Activated effector memory CD4-positive, alpha-beta T cell treated with anti-CD3 and anti-CD28 coated beads, Interleukin-2, amount 50 U/mL, for 16 hours (primary cell): ENCODE measurements around the gene MYBBP1A.
A peak's percentile ranks its signal among the peaks of the same experiment; 100 is the strongest.

Experiments
- DNase-seq: peaks from one replicate; pipeline ENCODE4 v3.0.0-alpha.2; 2020

The MYBBP1A gene

GRCh38 chr17:4565209-4566141 is 10.3 kb upstream of the MYBBP1A start:
- DNase-seq, result peak; percentile 80

DNA sequence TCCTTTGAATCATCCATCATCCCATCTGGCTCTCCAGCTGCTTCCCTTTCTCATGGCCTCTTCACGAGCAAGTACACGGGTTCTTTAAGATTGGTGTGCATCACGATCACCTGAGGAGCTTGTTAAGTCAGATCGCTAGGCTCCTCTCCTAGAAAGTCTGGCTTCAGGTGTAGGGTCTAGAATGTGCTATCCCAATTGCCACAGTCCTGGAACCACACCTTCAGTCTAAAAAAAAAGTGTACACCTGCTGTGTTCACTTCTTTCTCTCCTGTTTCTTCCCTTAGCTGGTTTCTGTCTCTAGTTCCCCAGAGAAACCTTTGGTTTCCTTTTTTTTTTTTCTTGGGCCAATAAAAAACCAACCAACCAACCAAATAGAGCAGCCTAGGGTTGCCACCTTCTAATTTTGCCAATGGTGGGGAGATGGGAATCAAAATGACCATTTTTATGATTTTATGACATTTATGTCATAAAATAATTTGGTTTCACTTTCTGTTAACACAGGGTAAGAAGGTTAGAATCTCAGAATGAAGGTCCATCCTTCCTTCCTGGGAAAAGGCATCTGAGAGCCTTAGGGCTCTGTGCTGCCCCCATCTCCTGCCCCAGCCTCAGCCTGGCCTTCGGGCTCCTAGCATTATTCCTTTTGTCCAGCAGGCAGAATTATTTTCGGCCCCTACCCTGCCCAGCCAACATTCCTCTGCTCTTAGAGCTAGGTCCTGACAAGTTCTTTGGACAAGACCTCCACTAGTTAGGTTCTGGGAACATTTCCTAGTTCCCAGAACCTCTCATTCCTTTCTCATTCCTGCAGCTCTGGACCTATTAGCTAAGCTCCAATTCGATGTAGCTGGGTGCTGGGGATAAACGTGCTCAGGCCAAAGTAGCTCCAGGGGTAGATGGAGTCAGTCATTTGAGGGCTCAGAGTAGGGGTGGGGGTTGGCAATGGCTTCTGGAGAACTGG is 7.1 kb upstream of the MYBBP1A start:
- no peak for DNase-seq

- no peak for DNase-seq
These were observed 5.7 kb upstream of the MYBBP1A start for GRCh38 chr17:4560837-4561256.

- DNase-seq, result no peak
These were observed 5.2 kb upstream of the MYBBP1A start, which contains the start of gene GGT6 for GRCh38 chr17:4560421-4560820. GGT6 (minus strand) TSS chr17:4560577; CDS start chr17:4560521, 56 bp downstream.

- DNase-seq, result no peak
These were observed 4.8 kb upstream of the MYBBP1A start for GRCh38 chr17:4559966-4560365.

GRCh38 chr17:4559139-4559791 is 4.1 kb upstream of the MYBBP1A start:
- DNase-seq, result no peak

- no peak for DNase-seq
These were observed 3.3 kb upstream of the MYBBP1A start for GRCh38 chr17:4558347-4558971.

GRCh38 chr17:4557626-4558346 is 2.6 kb upstream of the MYBBP1A start:
- DNase-seq, result no peak

DNA sequence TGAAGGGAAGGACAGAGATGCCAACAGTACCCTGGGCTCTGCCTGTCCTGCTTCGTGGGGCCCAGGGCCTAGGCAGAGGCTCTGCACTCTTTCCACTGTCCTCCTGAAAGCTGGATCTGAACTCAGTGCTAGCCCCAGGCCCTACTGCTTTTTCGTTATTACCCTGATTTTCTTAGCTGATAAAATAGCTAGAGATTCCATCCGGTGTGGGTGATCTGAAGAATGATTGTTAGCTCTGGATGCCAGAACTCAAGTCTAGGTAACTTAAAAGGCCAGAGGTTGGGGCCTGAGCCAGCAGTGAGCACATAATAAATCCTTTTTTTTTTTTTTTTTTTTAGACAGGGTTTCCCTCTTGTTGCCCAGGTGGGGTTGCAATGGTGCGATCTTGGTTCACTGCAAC is 1.8 kb upstream of the MYBBP1A start:
- no peak for DNase-seq

- DNase-seq, result no peak
These were observed 932 bp upstream of the MYBBP1A start for GRCh38 chr17:4555873-4556759.

GRCh38 chr17:4554441-4554996 is 665 bp downstream of the MYBBP1A start:
- no peak for DNase-seq

- no peak for DNase-seq
These were observed 1.5 kb downstream of the MYBBP1A start for GRCh38 chr17:4553669-4554068.

GRCh38 chr17:4551796-4552525 is 3.2 kb downstream of the MYBBP1A start:
- DNase-seq, result no peak

GRCh38 chr17:4551141-4551540 is 4.0 kb downstream of the MYBBP1A start:
- no peak for DNase-seq

- no peak for DNase-seq
These were observed 4.6 kb downstream of the MYBBP1A start for GRCh38 chr17:4550534-4551039.

- DNase-seq, result no peak
These were observed 5.2 kb downstream of the MYBBP1A start for GRCh38 chr17:4549781-4550533.

DNA sequence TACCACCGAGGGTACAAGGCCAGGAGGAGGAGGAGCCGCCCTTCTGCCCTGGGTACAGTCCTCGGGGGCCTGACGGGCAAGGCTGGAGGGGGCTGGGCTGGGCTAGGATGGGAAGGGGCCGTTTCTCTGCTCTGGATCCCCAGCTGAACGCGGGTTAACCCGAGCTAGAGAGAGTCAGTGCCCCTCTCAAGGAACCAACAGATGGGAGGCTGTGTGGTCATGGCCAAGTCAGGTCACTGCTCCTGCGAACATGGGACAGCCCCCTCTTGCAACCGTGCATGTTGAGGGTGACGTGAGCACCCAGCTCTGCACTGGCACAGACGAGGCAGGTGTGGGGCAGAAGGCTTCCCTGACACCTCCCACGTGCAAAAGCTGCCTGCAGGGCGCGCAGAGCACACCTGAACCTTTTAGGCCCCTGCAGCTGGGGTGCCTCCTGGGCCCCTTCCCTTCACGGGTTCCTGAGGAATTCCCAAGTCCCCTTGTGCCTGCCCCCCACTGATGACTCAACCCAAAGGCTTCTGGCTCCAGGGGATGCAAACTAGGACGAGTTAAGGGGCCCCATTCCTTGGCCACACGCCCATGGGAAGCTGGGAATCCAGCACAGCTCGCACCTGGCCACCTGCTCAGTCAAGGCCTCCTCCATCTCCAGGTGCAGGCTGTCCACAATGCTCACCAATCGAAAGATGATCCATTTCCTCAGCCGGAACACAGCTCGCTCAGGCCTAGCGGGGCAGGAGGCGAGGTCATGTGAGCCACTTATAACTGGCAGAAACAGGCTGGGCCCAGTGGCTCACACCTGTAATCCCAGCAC is 6.3 kb downstream of the MYBBP1A start:
- DNase-seq, result no peak

GRCh38 chr17:4548061-4548461 is 7.1 kb downstream of the MYBBP1A start:
- DNase-seq, result no peak
